MM.1S (cell line): ENCODE measurements around the gene ADRA1B.
"Not testable (repeated sequence)": the region's sequence is repeated elsewhere in the genome, so short reads cannot be mapped to it uniquely, and the experiment has no call there.

Source experiments
- DNase-seq: peaks from one replicate; pipeline ENCODE4 v3.0.0-alpha.2; 2015
- H2AFZ ChIP-seq: fragments of 300-600 bp; sonication (generic); 2 replicates; pipeline ENCODE4 v1.6.0; 2016; ENCODE audit warnings: antibody characterized with exemption, low read length
- H3F3A ChIP-seq: fragments of 300-600 bp; sonication (generic); 2 replicates; pipeline ENCODE4 v1.6.1; 2016; ENCODE audit warnings: mild to moderate bottlenecking, antibody characterized with exemption, low read length, moderate library complexity, mixed read lengths; ENCODE audit not compliant: insufficient read depth
- H3K27ac ChIP-seq: fragments of 300-600 bp; sonication (generic); 2 replicates; pipeline ENCODE4 v1.5.1; 2016; ENCODE audit warnings: mild to moderate bottlenecking, low read length
- H3K27me3 ChIP-seq: fragments of 300-600 bp; sonication (generic); replicated peaks from 2 replicates; pipeline ENCODE4 v1.6.0; 2016; ENCODE audit warnings: low read length; ENCODE audit not compliant: insufficient read depth
- H3K36me3 ChIP-seq: fragments of 300-600 bp; sonication (generic); replicated peaks from 2 replicates; pipeline ENCODE4 v1.6.1; 2016; ENCODE audit warnings: mild to moderate bottlenecking, low read length, mixed read lengths; ENCODE audit not compliant: insufficient read depth
- H3K4me1 ChIP-seq: fragments of 300-600 bp; sonication (generic); 2 replicates; pipeline ENCODE4 v1.6.1; 2016; ENCODE audit warnings: low read length, mixed read lengths
- H3K4me2 ChIP-seq: fragments of 300-600 bp; sonication (generic); 2 replicates; pipeline ENCODE4 v1.6.0; 2016; ENCODE audit warnings: low read depth, low read length
- H3K4me3 ChIP-seq: fragments of 300-600 bp; sonication (generic); 2 replicates; pipeline ENCODE4 v1.5.1; 2016; ENCODE audit warnings: low read length, mixed read lengths
- H3K79me2 ChIP-seq: fragments of 300-600 bp; sonication (generic); 2 replicates; pipeline ENCODE4 v1.6.1; 2016; ENCODE audit warnings: mixed run types, low read length, mixed read lengths
- H3K9ac ChIP-seq: fragments of 300-600 bp; sonication (generic); 2 replicates; pipeline ENCODE4 v1.6.1; 2016; ENCODE audit warnings: low read length, mixed read lengths
- H3K9me2 ChIP-seq: fragments of 300-600 bp; sonication (generic); replicated peaks from 2 replicates; pipeline ENCODE4 v1.6.1; 2016; ENCODE audit warnings: mild to moderate bottlenecking, low read length, mixed read lengths; ENCODE audit not compliant: insufficient read depth
- H3K9me3 ChIP-seq: fragments of 300-600 bp; sonication (generic); replicated peaks from 2 replicates; pipeline ENCODE4 v1.6.1; 2016; ENCODE audit warnings: mild to moderate bottlenecking, low read length, mixed read lengths; ENCODE audit not compliant: insufficient read depth
- H4K20me1 ChIP-seq: fragments of 300-600 bp; sonication (generic); 2 replicates; pipeline ENCODE4 v1.6.1; 2016; ENCODE audit warnings: mild to moderate bottlenecking, low read length, moderate library complexity, mixed read lengths; ENCODE audit not compliant: insufficient read depth
- EZH2 ChIP-seq: fragments of 300-600 bp; sonication (generic); optimal IDR thresholded peaks from 2 replicates; pipeline ENCODE3; 2017; ENCODE audit warnings: low read depth, mild to moderate bottlenecking, antibody characterized with exemption, low read length, mixed read lengths
- EZH2phosphoT487 ChIP-seq: fragments of 300-600 bp; sonication (generic); IDR thresholded peaks from 2 replicates; pipeline ENCODE4 v1.6.1; 2018; ENCODE audit warnings: antibody characterized with exemption, low read length
- TF ChIP-seq, protein P1 (sequence below): fragments of 300-600 bp; sonication (generic); IDR thresholded peaks from 2 replicates; pipeline ENCODE4 v1.5.1; 2016; ENCODE audit warnings: antibody characterized with exemption, low read length, mixed read lengths

ADRA1B gene

DNA sequence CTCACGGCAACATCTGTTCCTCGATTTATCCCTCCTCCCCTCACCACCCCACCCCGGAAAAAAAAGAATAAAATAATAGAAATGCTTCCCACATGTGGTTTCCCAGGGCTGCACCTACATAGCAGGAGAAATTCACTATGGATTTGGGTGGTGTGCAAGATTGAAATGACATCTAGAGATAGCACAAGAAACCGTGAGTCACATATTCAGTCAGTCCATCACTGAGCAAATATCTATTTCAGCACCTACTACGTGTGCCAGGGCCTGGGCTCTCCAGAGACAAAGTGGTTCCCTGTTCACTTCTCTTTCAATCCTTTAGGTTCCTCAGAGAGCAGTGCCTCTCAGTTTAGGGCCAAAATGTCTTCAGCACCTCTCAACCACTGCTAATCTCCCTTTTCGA, 47.7 kb downstream of the ADRA1B start:
- H3K79me2 ChIP-seq: no peaks in the 10 kb centered on the region
- DNase-seq: no peak

DNA sequence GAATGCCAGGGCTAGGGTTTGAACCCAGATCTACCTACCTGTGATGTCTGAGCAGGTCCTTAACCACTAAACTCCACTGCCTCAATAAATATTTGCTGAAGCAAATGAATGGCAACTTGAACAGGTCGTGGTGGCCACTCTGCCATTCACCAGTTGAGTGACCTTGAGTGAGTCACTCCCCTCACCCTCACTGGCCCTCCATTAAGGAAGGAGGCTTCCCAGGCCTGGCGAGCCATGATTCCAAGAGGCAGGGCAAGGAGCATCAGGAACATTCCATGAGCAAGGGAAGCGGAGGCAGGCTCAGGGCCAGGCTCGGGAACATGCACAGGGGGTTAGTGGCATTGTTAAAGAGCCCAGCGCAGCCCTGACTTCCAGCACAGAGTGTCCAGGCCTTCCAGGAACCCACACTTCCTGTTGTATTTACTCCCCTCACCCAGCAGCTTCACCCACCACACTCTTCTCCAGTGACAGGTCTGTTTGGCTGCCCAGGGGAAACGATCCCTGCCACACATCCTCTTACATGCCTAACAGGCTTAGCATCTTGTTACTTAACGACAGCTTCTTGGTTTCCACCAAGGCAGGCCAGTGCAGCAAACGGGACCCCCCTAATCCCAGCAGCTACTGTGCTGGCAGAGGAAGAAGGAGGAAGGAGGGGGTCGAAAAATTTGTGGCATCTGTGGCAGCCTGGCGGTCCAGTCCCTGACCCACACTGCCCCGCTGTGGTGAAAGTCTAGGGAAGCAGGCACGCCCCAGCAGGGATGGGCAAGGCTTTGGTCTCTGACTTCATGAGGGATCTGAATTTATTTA, 49.0 kb downstream of the ADRA1B start:
- Histone ChIP-seq H3K4me1 (no peaks in the 10 kb centered on the region), H2AFZ (no peak overlapping the region), H3K9me2 (no peaks in the 10 kb centered on the region), H3K4me2 (no peak overlapping the region), H4K20me1 (no peaks in the 10 kb centered on the region), H3K27ac (no peak overlapping the region), H3K36me3 (no peaks in the 10 kb centered on the region), H3K9ac (no peak overlapping the region), H3K79me2 (no peaks in the 10 kb centered on the region), H3K27me3 (no peaks in the 10 kb centered on the region), H3K4me3 (no peak overlapping the region), H3K9me3 (no peaks in the 10 kb centered on the region), H3F3A (no peaks in the 10 kb centered on the region)
- TF ChIP-seq, protein P1, sequence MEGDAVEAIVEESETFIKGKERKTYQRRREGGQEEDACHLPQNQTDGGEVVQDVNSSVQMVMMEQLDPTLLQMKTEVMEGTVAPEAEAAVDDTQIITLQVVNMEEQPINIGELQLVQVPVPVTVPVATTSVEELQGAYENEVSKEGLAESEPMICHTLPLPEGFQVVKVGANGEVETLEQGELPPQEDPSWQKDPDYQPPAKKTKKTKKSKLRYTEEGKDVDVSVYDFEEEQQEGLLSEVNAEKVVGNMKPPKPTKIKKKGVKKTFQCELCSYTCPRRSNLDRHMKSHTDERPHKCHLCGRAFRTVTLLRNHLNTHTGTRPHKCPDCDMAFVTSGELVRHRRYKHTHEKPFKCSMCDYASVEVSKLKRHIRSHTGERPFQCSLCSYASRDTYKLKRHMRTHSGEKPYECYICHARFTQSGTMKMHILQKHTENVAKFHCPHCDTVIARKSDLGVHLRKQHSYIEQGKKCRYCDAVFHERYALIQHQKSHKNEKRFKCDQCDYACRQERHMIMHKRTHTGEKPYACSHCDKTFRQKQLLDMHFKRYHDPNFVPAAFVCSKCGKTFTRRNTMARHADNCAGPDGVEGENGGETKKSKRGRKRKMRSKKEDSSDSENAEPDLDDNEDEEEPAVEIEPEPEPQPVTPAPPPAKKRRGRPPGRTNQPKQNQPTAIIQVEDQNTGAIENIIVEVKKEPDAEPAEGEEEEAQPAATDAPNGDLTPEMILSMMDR: 0 out of 2 replicates have a peak, but pooled peaks have one; percentile 6
- no peak for TF ChIP-seq EZH2
- DNase-seq: no peak

More for the DNA sequence above, 47.7 kb downstream of the ADRA1B start:
- Histone ChIP-seq H3K4me3 (no peak overlapping the region), H3K4me2 (no peak overlapping the region), H4K20me1 (no peaks in the 10 kb centered on the region), H3K36me3 (no peaks in the 10 kb centered on the region), H3F3A (no peaks in the 10 kb centered on the region), H3K4me1 (no peaks in the 10 kb centered on the region), H3K9ac (no peak overlapping the region), H3K27me3 (no peaks in the 10 kb centered on the region), H3K9me3 (no peaks in the 10 kb centered on the region), H2AFZ (no peak overlapping the region), H3K9me2 (no peaks in the 10 kb centered on the region), H3K27ac (no peak overlapping the region)
- no peak for TF ChIP-seq EZH2phosphoT487
- TF ChIP-seq EZH2: no peak
- TF ChIP-seq, protein P1: no peak

DNA sequence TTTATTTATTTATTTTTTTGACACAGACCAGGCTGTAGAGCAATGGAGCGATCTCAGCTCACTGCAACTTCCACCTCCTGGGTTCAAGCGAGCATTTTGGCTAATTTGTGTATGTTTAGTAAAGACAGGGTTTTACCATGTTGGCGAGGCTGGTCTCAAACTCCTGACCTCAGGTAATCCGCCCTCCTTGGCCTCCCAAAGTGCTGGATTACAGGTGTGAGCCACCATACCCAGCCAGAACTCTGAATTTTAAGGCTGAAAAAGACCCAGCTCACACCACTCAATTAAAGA, 49.5 kb downstream of the ADRA1B start:
- not testable (repeated sequence) for H4K20me1 ChIP-seq, H3K36me3 ChIP-seq, H2AFZ ChIP-seq, H3K9me3 ChIP-seq, DNase-seq, H3K9ac ChIP-seq, H3K4me3 ChIP-seq, H3K79me2 ChIP-seq, H3K27ac ChIP-seq, H3F3A ChIP-seq, H3K4me2 ChIP-seq, H3K4me1 ChIP-seq, H3K9me2 ChIP-seq, H3K27me3 ChIP-seq

DNA sequence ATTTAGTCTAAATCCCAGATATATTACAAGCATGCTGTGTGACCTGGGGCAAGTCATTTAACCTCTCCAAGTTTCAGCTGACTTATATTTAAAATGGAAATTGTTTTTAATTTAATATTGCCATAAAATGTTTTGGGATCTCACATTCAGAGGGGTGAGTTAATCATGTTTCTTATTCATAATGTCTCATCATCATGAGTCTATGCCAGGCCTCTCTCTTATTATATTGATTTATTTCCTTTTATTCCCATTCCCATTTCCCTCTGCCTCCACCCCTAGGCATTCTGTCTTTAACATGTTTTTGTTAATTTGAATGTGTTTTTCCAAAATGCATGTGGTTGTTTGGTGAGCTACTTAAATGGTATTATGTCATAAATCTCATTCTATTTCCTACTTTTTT, 53.7 kb downstream of the ADRA1B start:
- H3K9me3 ChIP-seq: no peaks in the 10 kb centered on the region
- no peak for DNase-seq
- H3K27ac ChIP-seq: no peak overlapping the region
- no peaks in the 10 kb centered on the region for H4K20me1 ChIP-seq
- no peaks in the 10 kb centered on the region for H3K36me3 ChIP-seq
- H3K4me3 ChIP-seq: no peak overlapping the region
- no peaks in the 10 kb centered on the region for H3K27me3 ChIP-seq
- no peaks in the 10 kb centered on the region for H3K4me1 ChIP-seq
- no peaks in the 10 kb centered on the region for H3F3A ChIP-seq
- no peaks in the 10 kb centered on the region for H3K79me2 ChIP-seq
- no peak overlapping the region for H3K4me2 ChIP-seq
- no peak overlapping the region for H3K9ac ChIP-seq
- TF ChIP-seq, protein P1: no peak
- TF ChIP-seq EZH2phosphoT487 (no peak), EZH2 (no peak)
- H2AFZ ChIP-seq: no peak overlapping the region
- H3K9me2 ChIP-seq: no peaks in the 10 kb centered on the region
